ENCODE data around the gene CDH1.

GRCh38 chr16:68733570-68733969 is 3.5 kb upstream of the CDH1 start:
- TF ChIP-seq EP300 (IDR thresholded peaks at IDR 0.05; ENCODE audit: low read depth) = no peak
- TF ChIP-seq CTCF (IDR thresholded peaks at IDR 0.05) = no peak
- TF ChIP-seq POLR2A (IDR thresholded peaks at IDR 0.05) = no peak
